DND-41 (cell line): ENCODE results near the gene DDIAS.
A peak's percentile ranks its signal among the peaks of the same experiment; 100 is the strongest.

Experiments used
- EZH2 ChIP-seq: IDR thresholded peaks from 3 replicates; pipeline ENCODE4 v1.6.1; 2012; ENCODE audit warnings: borderline replicate concordance, low read depth, mild to moderate bottlenecking, moderate library complexity, low read length, inconsistent platforms; ENCODE audit not compliant: severe bottlenecking
- TF ChIP-seq, protein P1 (sequence below): IDR thresholded peaks from 2 replicates; pipeline ENCODE4 v1.5.1; 2012; ENCODE audit warnings: borderline replicate concordance, low read length, moderate library complexity, mild to moderate bottlenecking; ENCODE audit not compliant: poor library complexity, severe bottlenecking; ENCODE audit errors: extremely low read depth

DNA sequence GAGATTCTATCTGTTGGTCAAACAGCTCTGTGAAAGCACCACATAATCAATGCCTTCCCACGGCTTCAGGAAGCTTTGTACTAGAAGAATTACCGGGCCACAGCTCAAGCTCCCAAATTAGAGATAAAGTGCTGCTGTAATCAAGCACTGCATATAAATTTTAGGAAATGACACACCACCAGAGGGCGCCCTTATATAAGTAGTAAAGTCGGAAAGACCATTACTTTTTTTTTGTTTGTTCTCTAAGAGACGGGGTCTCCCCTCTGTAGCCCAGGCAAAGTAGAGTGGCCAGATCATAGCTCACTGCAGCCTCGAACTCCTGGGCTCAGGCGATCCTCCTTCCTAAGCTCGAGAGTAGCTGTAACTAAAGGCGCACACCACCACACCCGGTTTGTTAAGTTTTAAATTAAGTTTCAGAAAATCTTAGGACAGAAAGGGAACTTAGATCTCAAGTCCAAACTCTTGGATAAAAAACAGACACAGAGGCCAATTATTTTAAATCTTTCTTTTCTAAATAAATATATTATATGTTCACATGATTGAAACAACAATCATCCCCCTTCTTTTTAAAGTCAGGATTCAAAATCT, 33.9 kb upstream of the DDIAS start:
- TF ChIP-seq, protein P1, sequence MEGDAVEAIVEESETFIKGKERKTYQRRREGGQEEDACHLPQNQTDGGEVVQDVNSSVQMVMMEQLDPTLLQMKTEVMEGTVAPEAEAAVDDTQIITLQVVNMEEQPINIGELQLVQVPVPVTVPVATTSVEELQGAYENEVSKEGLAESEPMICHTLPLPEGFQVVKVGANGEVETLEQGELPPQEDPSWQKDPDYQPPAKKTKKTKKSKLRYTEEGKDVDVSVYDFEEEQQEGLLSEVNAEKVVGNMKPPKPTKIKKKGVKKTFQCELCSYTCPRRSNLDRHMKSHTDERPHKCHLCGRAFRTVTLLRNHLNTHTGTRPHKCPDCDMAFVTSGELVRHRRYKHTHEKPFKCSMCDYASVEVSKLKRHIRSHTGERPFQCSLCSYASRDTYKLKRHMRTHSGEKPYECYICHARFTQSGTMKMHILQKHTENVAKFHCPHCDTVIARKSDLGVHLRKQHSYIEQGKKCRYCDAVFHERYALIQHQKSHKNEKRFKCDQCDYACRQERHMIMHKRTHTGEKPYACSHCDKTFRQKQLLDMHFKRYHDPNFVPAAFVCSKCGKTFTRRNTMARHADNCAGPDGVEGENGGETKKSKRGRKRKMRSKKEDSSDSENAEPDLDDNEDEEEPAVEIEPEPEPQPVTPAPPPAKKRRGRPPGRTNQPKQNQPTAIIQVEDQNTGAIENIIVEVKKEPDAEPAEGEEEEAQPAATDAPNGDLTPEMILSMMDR = peak; percentile 79
- peak; percentile 62 for TF ChIP-seq EZH2
